ENCODE results near the gene VPS72.

The VPS72 gene

GRCh38 chr1:151144474-151145303 lies 45.3 kb downstream of the VPS72 start:
- DNase-seq: no peak

- DNase-seq: no peak
These were observed 46.0 kb downstream of the VPS72 start for GRCh38 chr1:151143986-151144385.

DNA sequence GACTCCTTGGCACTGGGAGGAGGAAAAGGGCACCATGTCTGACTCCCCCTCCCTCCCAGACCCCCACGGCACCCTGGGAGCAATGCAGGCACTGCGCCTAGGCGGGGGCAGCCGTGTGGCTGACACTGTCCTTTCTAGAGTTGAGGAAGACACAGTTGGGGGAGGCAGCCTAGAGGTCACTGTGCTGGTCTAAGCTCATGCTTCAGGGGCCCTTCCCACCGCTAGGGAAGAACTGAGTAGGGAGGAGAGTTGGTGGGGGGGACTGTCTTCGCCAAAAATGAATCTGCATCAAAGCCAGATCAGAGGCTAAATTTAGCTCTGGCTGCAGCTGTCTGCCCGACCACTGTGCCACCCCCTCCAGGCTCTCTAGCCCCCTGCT lies 47.0 kb downstream of the VPS72 start:
- no peak for DNase-seq

- DNase-seq: no peak
These were observed 47.5 kb downstream of the VPS72 start for GRCh38 chr1:151142411-151143056.

DNA sequence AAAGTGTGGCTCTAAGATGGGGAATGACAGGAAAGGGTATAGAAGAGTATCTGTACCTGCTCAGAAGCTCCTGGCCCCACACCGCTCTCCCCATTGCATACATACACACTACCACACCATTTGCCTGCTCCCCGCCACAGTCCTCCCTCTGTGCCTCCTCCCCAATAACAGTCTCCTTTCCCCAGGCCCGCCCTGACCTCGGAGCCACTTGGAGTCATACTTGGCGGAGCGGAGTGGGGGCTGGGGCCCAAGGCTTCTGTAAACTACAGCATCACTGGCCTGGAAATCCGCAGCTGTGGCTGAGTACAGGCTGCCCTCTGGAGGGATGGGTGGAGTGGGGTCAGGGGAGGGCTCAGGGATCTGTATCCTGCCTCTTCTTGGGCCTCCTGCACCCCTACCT lies 52.2 kb downstream of the VPS72 start:
- DNase-seq: no peak

GRCh38 chr1:151135433-151136385 lies 54.3 kb downstream of the VPS72 start:
- DNase-seq: no peak

GRCh38 chr1:151134991-151135390 lies 55.0 kb downstream of the VPS72 start:
- DNase-seq: no peak

DNA sequence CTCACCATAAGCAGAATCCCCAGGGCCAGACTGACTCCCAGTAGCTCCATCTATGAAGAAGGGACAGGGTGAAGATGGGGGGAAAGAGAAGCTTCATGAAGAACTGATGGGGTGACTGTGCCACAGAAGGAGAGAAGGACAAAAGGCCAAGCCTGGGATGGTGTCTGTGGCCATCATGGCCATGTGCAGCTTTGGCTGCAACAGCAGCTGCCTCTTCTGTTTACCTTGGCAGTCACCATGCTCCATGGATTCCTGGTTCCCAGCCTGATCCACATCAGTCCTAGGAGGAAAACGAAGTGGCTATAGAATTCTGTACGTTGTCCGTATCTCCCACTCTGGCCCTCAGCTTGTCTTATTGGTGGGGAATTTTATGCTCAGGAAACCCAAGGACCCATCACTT lies 55.6 kb downstream of the VPS72 start:
- no peak for DNase-seq

DNA sequence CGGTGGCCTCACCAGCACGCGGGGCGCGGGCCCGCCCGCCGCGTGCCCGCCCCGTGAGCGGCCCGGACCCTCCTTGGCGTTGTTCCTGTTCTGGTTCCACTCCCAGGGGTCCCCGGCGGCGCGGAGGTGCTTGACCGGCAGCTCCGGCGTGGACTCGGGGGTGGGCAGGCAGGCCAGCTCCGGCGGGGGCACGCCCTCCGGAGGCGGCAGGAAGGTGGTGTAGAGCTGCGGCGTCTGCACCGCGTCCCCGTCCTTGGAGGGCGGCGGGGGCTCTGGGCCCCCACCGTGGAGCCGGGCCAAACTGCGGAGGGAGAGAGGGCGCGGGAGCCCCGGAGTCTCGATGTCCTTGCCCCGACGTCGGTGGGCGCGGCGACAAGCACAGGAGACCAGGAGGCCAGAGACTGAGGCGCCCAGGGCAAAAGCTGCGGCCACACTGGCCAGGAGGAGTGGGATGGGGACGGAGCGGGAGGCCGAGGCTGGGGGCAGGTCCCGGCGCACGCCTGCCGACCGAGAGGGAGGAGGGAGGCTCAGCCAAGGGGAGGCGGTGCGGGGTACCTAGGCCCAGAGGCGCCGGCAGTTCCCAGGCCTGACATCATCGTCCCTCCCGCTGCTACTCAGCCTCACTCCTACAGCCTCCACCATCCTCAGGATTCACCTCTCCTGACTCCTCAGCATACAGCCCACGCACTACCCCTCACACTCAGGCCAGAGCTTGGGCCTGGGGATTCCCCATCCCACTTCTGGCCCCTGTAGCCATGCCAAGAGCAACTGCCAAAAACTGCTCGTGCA lies 56.8 kb downstream of the VPS72 start:
- no peak for DNase-seq

GRCh38 chr1:151132335-151133017 lies 57.5 kb downstream of the VPS72 start:
- no peak for DNase-seq

DNA sequence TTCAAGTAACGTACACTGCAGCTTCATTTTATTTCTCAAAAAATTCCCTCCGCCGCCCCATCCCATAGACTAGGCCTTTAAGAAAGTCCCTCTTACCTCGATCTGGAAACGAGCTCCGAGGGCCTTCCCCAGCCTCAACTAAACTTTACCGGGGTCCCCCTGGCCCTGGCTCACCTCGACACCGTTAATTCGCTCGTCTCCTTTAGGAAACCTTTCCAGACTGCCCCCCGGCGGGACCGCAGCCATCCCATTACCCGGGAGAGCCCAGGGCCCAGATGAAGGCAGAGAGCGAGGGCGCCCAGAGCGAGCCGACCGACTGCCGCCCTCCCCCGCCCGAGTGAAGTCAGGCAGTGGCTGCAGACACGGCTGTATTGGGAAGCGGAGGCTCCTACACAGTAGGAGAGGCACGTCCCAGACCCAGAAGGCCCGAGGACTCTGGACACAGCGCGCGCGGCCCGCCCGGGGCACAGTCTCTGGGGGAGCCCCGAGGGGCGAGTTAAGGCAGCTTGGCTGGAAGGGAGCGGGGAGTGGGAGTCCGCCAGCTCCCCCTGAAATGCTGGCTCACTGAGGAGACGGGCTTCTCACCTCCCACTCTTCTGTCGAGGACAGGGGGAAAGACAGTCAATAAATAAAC lies 58.2 kb downstream of the VPS72 start:
- DNase-seq: no peak

DNA sequence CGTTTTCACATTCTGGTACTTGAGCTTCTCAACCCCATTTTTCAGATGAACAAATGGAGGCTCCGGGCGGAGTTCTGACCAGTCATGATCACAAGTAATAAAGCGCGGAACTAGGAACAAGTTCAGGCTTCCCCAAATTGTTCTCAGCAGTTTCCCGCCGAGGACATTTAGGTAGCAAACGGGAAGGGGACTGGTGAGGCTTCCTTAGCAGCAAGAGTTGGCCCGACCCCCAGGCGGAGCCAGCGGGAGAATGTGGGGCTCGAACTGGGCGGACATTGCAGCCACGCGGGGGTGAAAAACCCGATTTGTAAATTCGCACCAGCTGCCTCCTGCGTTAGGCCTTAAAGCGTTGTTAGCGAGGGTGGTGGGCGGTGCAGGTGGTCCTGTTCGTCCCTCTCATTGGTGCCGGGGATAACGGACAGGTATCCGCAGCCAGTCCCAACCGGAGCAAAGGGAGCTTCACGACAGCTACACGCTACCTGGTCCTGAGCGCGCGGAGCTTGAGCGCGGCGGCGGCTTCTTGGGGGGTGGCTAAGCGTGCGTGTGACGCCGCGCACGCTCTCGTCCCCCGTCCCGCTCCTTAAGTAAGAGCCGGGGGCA lies 58.9 kb downstream of the VPS72 start:
- DNase-seq: peak; percentile 63 to 72

GRCh38 chr1:151128800-151129199 lies 61.2 kb downstream of the VPS72 start:
- no peak for DNase-seq
